ENCODE results near the gene HABP4. TPM values are rescaled to one million over a fixed set of nuclear protein-coding genes. Genes with fewer than 3 reads are reported as not detected.

Gene HABP4
- total RNA-seq: 11.7 and 13.3 TPM in 2 replicates

GRCh38 chr9:96449845-96450612, at the start of gene HABP4:
Gene HABP4, plus strand, starts transcription at chr9:96450169. Its CDS starts 111 bp downstream, at chr9:96450280.

GRCh38 chr9:96418083-96418919, 31.7 kb upstream of the HABP4 start, which contains the start of gene ZNF367:
Gene ZNF367, minus strand, starts transcription at chr9:96418370. Its CDS starts 338 bp downstream, at chr9:96418032.

Other genes starting within 250 kb of the HABP4 start
- not detected in 2 replicates for gene HSD17B3, start 148.0 kb upstream of the HABP4 start, total RNA-seq
- gene SLC35D2, start 66.5 kb upstream of the HABP4 start, total RNA-seq: 26.3 and 28.9 TPM in 2 replicates
- gene ZNF367, start 31.8 kb upstream of the HABP4 start, total RNA-seq: 9.4 and 10.2 TPM in 2 replicates
- gene CDC14B, start 169.7 kb downstream of the HABP4 start, total RNA-seq: 1.7 and 2.8 TPM in 2 replicates
- gene PRXL2C, start 205.1 kb downstream of the HABP4 start, total RNA-seq: 19.4 and 22.9 TPM in 2 replicates

Measured in mammary microvascular endothelial cell (primary cell).